Muscle of arm (tissue), 12 donors: ENCODE data around the gene ABCE1. TPM values are rescaled to one million over a fixed set of nuclear protein-coding genes. Genes with fewer than 3 reads are reported as not detected.
A peak's percentile ranks its signal among the peaks of the same experiment; 100 is the strongest.
"Not testable (repeated sequence)": the region's sequence is repeated elsewhere in the genome, so short reads cannot be mapped to it uniquely, and the experiment has no call there.

Source experiments
- DNase-seq: peaks from one replicate; pipeline ENCODE4 v3.0.0-alpha.2; 2013
- polyA plus RNA-seq, 12 donors: library from polyadenylated mRNA; unstranded; fragments of 120-200 nt; gene quantifications; one replicate each; pipeline ENCODE4 v1.2.1, GENCODE V29; 2013; ENCODE audit not compliant: insufficient read length in 12 of 12

The ABCE1 gene
- polyA plus RNA-seq, 12 donors, result 60.0 to 99.8 (median 67.2) TPM; not detected in 1

GRCh38 chr4:145098675-145099037, 545 bp downstream of the ABCE1 start:
- peak; percentile 51 for DNase-seq

GRCh38 chr4:145099653-145100052, 1.5 kb downstream of the ABCE1 start:
- DNase-seq, result no peak

GRCh38 chr4:145101091-145101490, 3.0 kb downstream of the ABCE1 start:
- DNase-seq, result no peak

GRCh38 chr4:145102619-145103018, 4.5 kb downstream of the ABCE1 start:
- no peak for DNase-seq

- no peak for DNase-seq
These were observed 5.4 kb downstream of the ABCE1 start for GRCh38 chr4:145103496-145103895.

GRCh38 chr4:145107126-145107525, 9.0 kb downstream of the ABCE1 start:
- DNase-seq, result no peak

- no peak for DNase-seq
These were observed 10.0 kb downstream of the ABCE1 start for GRCh38 chr4:145108128-145108527.

- no peak for DNase-seq
These were observed 27.3 kb downstream of the ABCE1 start for GRCh38 chr4:145125396-145125795.

- DNase-seq, result no peak
These were observed 32.0 kb downstream of the ABCE1 start for GRCh38 chr4:145130130-145130529.

- no peak for DNase-seq
These were observed 32.8 kb downstream of the ABCE1 start for GRCh38 chr4:145130788-145131399.

GRCh38 chr4:145131848-145132247, 33.7 kb downstream of the ABCE1 start:
- no peak for DNase-seq

GRCh38 chr4:145132511-145133098, 34.5 kb downstream of the ABCE1 start:
- peak; percentile 15 for DNase-seq

- DNase-seq, result not testable (repeated sequence)
These were observed 38.1 kb downstream of the ABCE1 start for GRCh38 chr4:145136219-145136618.

- no peak for DNase-seq
These were observed 50.9 kb downstream of the ABCE1 start for GRCh38 chr4:145148980-145149379.

GRCh38 chr4:145153181-145153903, 55.2 kb downstream of the ABCE1 start:
- no peak for DNase-seq

GRCh38 chr4:145153904-145154298, 55.8 kb downstream of the ABCE1 start:
- DNase-seq, result no peak

GRCh38 chr4:145154573-145154972, 56.5 kb downstream of the ABCE1 start:
- no peak for DNase-seq

- no peak for DNase-seq
These were observed 57.3 kb downstream of the ABCE1 start for GRCh38 chr4:145155268-145155870.

- no peak for DNase-seq
These were observed 58.9 kb downstream of the ABCE1 start for GRCh38 chr4:145156986-145157385.

- no peak for DNase-seq
These were observed 63.4 kb downstream of the ABCE1 start for GRCh38 chr4:145161549-145161948.

- no peak for DNase-seq
These were observed 69.8 kb downstream of the ABCE1 start for GRCh38 chr4:145167887-145168286.

GRCh38 chr4:145168581-145169187, 70.6 kb downstream of the ABCE1 start:
- DNase-seq, result no peak
